Measurements from ENCODE around the gene GNGT1. TPM values are rescaled to one million over a fixed set of nuclear protein-coding genes. Genes with fewer than 3 reads are reported as not detected.

GNGT1 gene
- total and polyA plus RNA-seq, 2 of the 8 experiments (the other 6 are each of a cell fraction or from before 2014, with no cell fraction given): 0.26 TPM; not detected in 1

- TF ChIP-seq PHF8 (conservative IDR thresholded peaks at IDR 0.05; ENCODE audit: low read depth, low read length) (no peak), TEAD4 (IDR thresholded peaks at IDR 0.05; ENCODE audit: low read depth, low read length) (no peak), NRF1 (IDR thresholded peaks at IDR 0.05; ENCODE audit: low read depth, low read length) (no peak), SAP30 (IDR thresholded peaks at IDR 0.05; ENCODE audit: insufficient read depth, insufficient replicate concordance, low read length) (no peak), RFX5 (IDR thresholded peaks at IDR 0.05; ENCODE audit: borderline replicate concordance, low read depth, low read length) (no peak)
These were observed 43.1 kb downstream of the GNGT1 start (continued) for GRCh38 chr7:93949423-93949822.
